IPS-20b (cell line): ENCODE data around the gene ADAMTS13.

Source experiments
- H3K27ac ChIP-seq: one replicate; pipeline ENCODE4 v1.5.1; 2013; ENCODE audit warnings: low read length
- H3K27me3 ChIP-seq: 2 replicates; pipeline ENCODE4 v1.6.1; 2013; ENCODE audit warnings: mild to moderate bottlenecking, low read length, inconsistent platforms; ENCODE audit not compliant: insufficient read depth
- H3K36me3 ChIP-seq: 2 replicates; pipeline ENCODE4 v1.6.1; 2013; ENCODE audit warnings: low read depth, mild to moderate bottlenecking, inconsistent platforms, low read length, moderate library complexity; ENCODE audit not compliant: insufficient read depth
- H3K4me1 ChIP-seq: 2 replicates; pipeline ENCODE4 v1.6.1; 2013; ENCODE audit warnings: mild to moderate bottlenecking, control low read depth, inconsistent platforms, low read length, moderate library complexity; ENCODE audit not compliant: insufficient read depth
- H3K4me3 ChIP-seq: 2 replicates; pipeline ENCODE4 v1.5.1; 2013; ENCODE audit warnings: mild to moderate bottlenecking, low read length, inconsistent platforms
- H3K9ac ChIP-seq: 2 replicates; pipeline ENCODE4 v1.6.1; 2013; ENCODE audit warnings: low read depth, mild to moderate bottlenecking, inconsistent platforms, low read length, moderate library complexity
- H3K9me3 ChIP-seq: 2 replicates; pipeline ENCODE4 v1.6.1; 2013; ENCODE audit warnings: mild to moderate bottlenecking, low read depth, low read length, inconsistent platforms; ENCODE audit not compliant: insufficient read depth

ADAMTS13 gene

GRCh38 chr9:133489253-133490190, 67.4 kb downstream of the ADAMTS13 start:
- Histone ChIP-seq H3K9me3 (no peaks in the 10 kb centered on the region), H3K4me1 (no peaks in the 10 kb centered on the region), H3K36me3 (no peaks in the 10 kb centered on the region), H3K4me3 (no peak overlapping the region), H3K9ac (no peak overlapping the region), H3K27me3 (no peaks in the 10 kb centered on the region), H3K27ac (no peak overlapping the region)

DNA sequence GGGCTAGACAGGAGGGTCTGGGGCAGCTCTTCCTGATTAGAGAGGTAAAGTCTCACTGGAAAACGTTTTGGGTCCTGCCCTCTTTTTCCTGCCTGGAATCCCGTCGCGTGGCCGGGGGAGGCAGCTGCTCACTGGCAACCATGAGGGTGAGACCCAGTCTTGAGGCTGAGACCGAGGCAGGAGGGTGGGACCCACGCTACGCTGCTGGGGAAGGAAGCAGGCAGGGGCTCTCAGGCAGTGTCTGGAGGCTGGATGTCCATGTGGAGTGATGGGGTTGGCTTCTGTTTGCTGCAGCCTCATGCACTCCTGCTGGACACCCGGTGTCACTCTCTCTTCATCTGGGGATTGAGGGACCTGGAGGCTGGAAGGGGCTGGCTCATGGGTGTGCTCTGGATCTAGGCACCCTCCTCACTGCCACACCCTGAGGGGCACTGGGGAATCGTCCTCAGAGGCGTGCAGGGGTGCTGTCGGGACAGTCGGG, 68.1 kb downstream of the ADAMTS13 start:
- Histone ChIP-seq H3K27me3 (no peaks in the 10 kb centered on the region), H3K27ac (no peak overlapping the region), H3K9ac (no peak overlapping the region), H3K4me3 (no peak overlapping the region), H3K36me3 (no peaks in the 10 kb centered on the region), H3K9me3 (no peaks in the 10 kb centered on the region), H3K4me1 (no peaks in the 10 kb centered on the region)

DNA sequence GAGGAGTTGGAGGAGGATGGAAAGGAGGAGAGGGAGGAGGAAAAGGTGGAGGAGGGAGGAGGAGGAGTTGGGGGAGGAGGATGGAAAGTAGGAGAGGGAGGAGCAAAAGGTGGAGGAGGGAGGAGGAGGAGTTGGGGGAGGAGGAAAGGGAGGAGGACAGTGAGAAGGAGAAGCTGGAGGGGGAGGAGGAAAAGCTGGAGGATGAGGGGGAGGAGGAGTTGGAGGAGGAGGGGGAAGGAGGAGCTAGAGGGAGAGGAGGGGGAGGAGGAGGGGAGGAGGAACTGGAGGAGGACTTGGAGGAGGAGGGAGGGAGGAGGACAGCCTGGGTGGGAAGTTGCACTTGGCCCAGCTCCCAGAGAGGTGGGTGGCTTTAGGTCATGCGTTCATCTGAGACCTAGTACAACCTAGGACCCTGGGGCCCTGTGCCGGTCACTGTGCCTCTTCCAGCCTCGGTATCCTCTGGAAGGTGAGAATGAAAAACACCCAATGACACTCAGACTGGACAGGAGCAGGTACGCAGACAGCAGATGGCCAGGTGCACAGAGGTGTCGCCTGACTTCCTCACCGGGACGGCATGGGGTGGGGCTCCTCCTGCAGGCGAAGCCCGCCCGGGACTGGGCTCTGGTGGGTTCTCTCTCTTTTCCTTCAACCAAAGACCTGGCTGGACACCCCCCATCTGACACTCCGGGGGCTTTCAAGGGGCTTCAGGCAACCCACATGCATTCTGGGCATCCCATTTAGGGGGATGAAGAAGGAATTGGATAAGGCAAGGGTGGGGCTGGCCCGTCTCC, 68.9 kb downstream of the ADAMTS13 start:
- no peaks in the 10 kb centered on the region for H3K36me3 ChIP-seq
- no peak overlapping the region for H3K4me3 ChIP-seq
- H3K27me3 ChIP-seq, result no peaks in the 10 kb centered on the region
- H3K4me1 ChIP-seq, result no peaks in the 10 kb centered on the region
- H3K9me3 ChIP-seq, result no peaks in the 10 kb centered on the region
- H3K27ac ChIP-seq, result no peak overlapping the region
- H3K9ac ChIP-seq, result no peak overlapping the region

- no peak overlapping the region for H3K9ac ChIP-seq
- no peak overlapping the region for H3K27ac ChIP-seq
- H3K4me3 ChIP-seq, result no peak overlapping the region
- H3K27me3 ChIP-seq, result no peaks in the 10 kb centered on the region
- no peaks in the 10 kb centered on the region for H3K36me3 ChIP-seq
- H3K9me3 ChIP-seq, result no peaks in the 10 kb centered on the region
- H3K4me1 ChIP-seq, result no peaks in the 10 kb centered on the region
These were observed 69.4 kb downstream of the ADAMTS13 start for GRCh38 chr9:133491656-133491925.

GRCh38 chr9:133492061-133493021, 70.2 kb downstream of the ADAMTS13 start:
- no peaks in the 10 kb centered on the region for H3K27me3 ChIP-seq
- no peak overlapping the region for H3K4me3 ChIP-seq
- H3K36me3 ChIP-seq, result no peaks in the 10 kb centered on the region
- H3K9me3 ChIP-seq, result no peaks in the 10 kb centered on the region
- no peaks in the 10 kb centered on the region for H3K4me1 ChIP-seq
- no peak overlapping the region for H3K9ac ChIP-seq
- H3K27ac ChIP-seq, result no peak overlapping the region

- H3K27me3 ChIP-seq, result no peaks in the 10 kb centered on the region
- H3K4me3 ChIP-seq, result no peak overlapping the region
- no peaks in the 10 kb centered on the region for H3K36me3 ChIP-seq
- H3K27ac ChIP-seq, result no peak overlapping the region
- no peaks in the 10 kb centered on the region for H3K9me3 ChIP-seq
- no peaks in the 10 kb centered on the region for H3K4me1 ChIP-seq
- H3K9ac ChIP-seq, result no peak overlapping the region
These were observed 71.3 kb downstream of the ADAMTS13 start for GRCh38 chr9:133493428-133493827.

GRCh38 chr9:133493845-133494540, 71.8 kb downstream of the ADAMTS13 start:
- Histone ChIP-seq H3K4me1 (no peaks in the 10 kb centered on the region), H3K27me3 (no peaks in the 10 kb centered on the region), H3K9ac (no peak overlapping the region), H3K4me3 (no peak overlapping the region), H3K36me3 (no peaks in the 10 kb centered on the region), H3K9me3 (no peaks in the 10 kb centered on the region), H3K27ac (no peak overlapping the region)

GRCh38 chr9:133494636-133495326, 72.6 kb downstream of the ADAMTS13 start:
- no peaks in the 10 kb centered on the region for H3K4me1 ChIP-seq
- H3K36me3 ChIP-seq, result no peaks in the 10 kb centered on the region
- no peaks in the 10 kb centered on the region for H3K27me3 ChIP-seq
- H3K9ac ChIP-seq, result no peak overlapping the region
- no peak overlapping the region for H3K27ac ChIP-seq
- H3K4me3 ChIP-seq, result no peak overlapping the region
- no peaks in the 10 kb centered on the region for H3K9me3 ChIP-seq

- Histone ChIP-seq H3K4me1 (no peaks in the 10 kb centered on the region), H3K9ac (no peak overlapping the region), H3K27me3 (no peaks in the 10 kb centered on the region), H3K36me3 (no peaks in the 10 kb centered on the region), H3K9me3 (no peaks in the 10 kb centered on the region), H3K27ac (no peak overlapping the region), H3K4me3 (no peak overlapping the region)
These were observed 73.4 kb downstream of the ADAMTS13 start for GRCh38 chr9:133495327-133496293.
